ENCODE results near the gene SERPINB12.

SERPINB12 gene

GRCh38 chr18:63551769-63552168, 9.6 kb downstream of the SERPINB12 start:
- DNase-seq (ENCODE audit: low read depth), result no peak

- DNase-seq (ENCODE audit: low read depth), result no peak
Observed at GRCh38 chr18:63552581-63552980, 10.4 kb downstream of the SERPINB12 start.

GRCh38 chr18:63553081-63553480, 10.9 kb downstream of the SERPINB12 start:
- DNase-seq (ENCODE audit: low read depth), result no peak

- no peak for DNase-seq (ENCODE audit: low read depth)
Observed at GRCh38 chr18:63559567-63560491, 17.7 kb downstream of the SERPINB12 start.

- DNase-seq (ENCODE audit: low read depth), result no peak
Observed at GRCh38 chr18:63562284-63562683, 20.1 kb downstream of the SERPINB12 start.

GRCh38 chr18:63564021-63564420, 21.9 kb downstream of the SERPINB12 start:
- no peak for DNase-seq (ENCODE audit: low read depth)

GRCh38 chr18:63564561-63564960, 22.4 kb downstream of the SERPINB12 start:
- DNase-seq (ENCODE audit: low read depth), result no peak

GRCh38 chr18:63567276-63567675, 25.1 kb downstream of the SERPINB12 start:
- no peak for DNase-seq (ENCODE audit: low read depth)

- no peak for DNase-seq (ENCODE audit: low read depth)
Observed at GRCh38 chr18:63567825-63568224, 25.7 kb downstream of the SERPINB12 start.

GRCh38 chr18:63570721-63571120, 28.6 kb downstream of the SERPINB12 start:
- DNase-seq (ENCODE audit: low read depth), result no peak

GRCh38 chr18:63575681-63576080, 33.5 kb downstream of the SERPINB12 start:
- DNase-seq (ENCODE audit: low read depth), result no peak

- no peak for DNase-seq (ENCODE audit: low read depth)
Observed at GRCh38 chr18:63578357-63578958, 36.3 kb downstream of the SERPINB12 start.

GRCh38 chr18:63579616-63580015, 37.4 kb downstream of the SERPINB12 start:
- no peak for DNase-seq (ENCODE audit: low read depth)

- no peak for DNase-seq (ENCODE audit: low read depth)
Observed at GRCh38 chr18:63585988-63586387, 43.8 kb downstream of the SERPINB12 start.

GRCh38 chr18:63586431-63586830, 44.3 kb downstream of the SERPINB12 start:
- no peak for DNase-seq (ENCODE audit: low read depth)

GRCh38 chr18:63586966-63587365, 44.8 kb downstream of the SERPINB12 start, which contains the start of gene SERPINB13:
SERPINB13 (plus strand) TSS chr18:63587343; CDS start chr18:63588668, 1,325 bp downstream.
- DNase-seq (ENCODE audit: low read depth), result no peak

- no peak for DNase-seq (ENCODE audit: low read depth)
Observed at GRCh38 chr18:63588909-63589308, 46.7 kb downstream of the SERPINB12 start.

- DNase-seq (ENCODE audit: low read depth), result no peak
Observed at GRCh38 chr18:63590373-63590772, 48.2 kb downstream of the SERPINB12 start.

- DNase-seq (ENCODE audit: low read depth), result no peak
Observed at GRCh38 chr18:63590966-63591695, 49.0 kb downstream of the SERPINB12 start.

- DNase-seq (ENCODE audit: low read depth), result no peak
Observed at GRCh38 chr18:63591725-63592124, 49.6 kb downstream of the SERPINB12 start.

GRCh38 chr18:63592471-63592870, 50.3 kb downstream of the SERPINB12 start:
- no peak for DNase-seq (ENCODE audit: low read depth)

GRCh38 chr18:63596964-63597363, 54.8 kb downstream of the SERPINB12 start:
- DNase-seq (ENCODE audit: low read depth), result no peak

- DNase-seq (ENCODE audit: low read depth), result no peak
Observed at GRCh38 chr18:63603355-63603754, 61.2 kb downstream of the SERPINB12 start.

Data from CMK (cell line).